ENCODE measurements around the gene APOL6. TPM values are rescaled to one million over a fixed set of nuclear protein-coding genes. Genes with fewer than 3 reads are reported as not detected.
A peak's percentile ranks its signal among the peaks of the same experiment; 100 is the strongest.

Gene APOL6
- total and polyA plus RNA-seq, 2 of the 4 experiments (the other 2 are of a cell fraction): 1.2 to 7.2 TPM

GRCh38 chr22:35685731-35686130 is 37.5 kb downstream of the APOL6 start:
- WGBS, 2 experiments (ENCODE audit: extremely low coverage in 2 of 2, insufficient read length in 1 of 2): no CpG with 5 or more reads among the region's 11 CpGs
- no TSS peak for BruUV-seq (replicated peaks)

More at GRCh38 chr22:35685731-35686130, 37.5 kb downstream of the APOL6 start:
- peak; percentile 50 for DNase-seq
- H2BK120ac ChIP-seq (ENCODE audit: low read depth, low read length): no peak overlapping the region
- H3K4me3 ChIP-seq (ENCODE audit: insufficient read depth, low read depth, low read length): no peak overlapping the region
- no peak overlapping the region for H3K4me2 ChIP-seq (ENCODE audit: low read depth, low read length)
- no peak overlapping the region for H3K14ac ChIP-seq (replicated peaks; ENCODE audit: low read depth, low read length)
- H3K23ac ChIP-seq (ENCODE audit: low read depth, low read length): no peak overlapping the region
- peaks cover 3% of the 10 kb centered on the region; the same call in 1 of the 2 replicates for H3K9me3 ChIP-seq (ENCODE audit: control insufficient read depth, insufficient read depth, low read length)
- H2AK5ac ChIP-seq (ENCODE audit: low read depth, low read length): no peak overlapping the region
- no peak overlapping the region for H2BK20ac ChIP-seq (ENCODE audit: low read depth, low read length)
- H3K36me3 ChIP-seq (ENCODE audit: control insufficient read depth, insufficient read depth, low read length): no peaks in the 10 kb centered on the region
- ATAC-seq (ENCODE audit: low read depth): no peak
- peak overlapping the region; percentile 9 for H2AFZ ChIP-seq (replicated peaks; ENCODE audit: low read length, poor library complexity)
- POLR2A ChIA-PET (ENCODE audit: unreplicated experiment): no interaction called here
- no peaks in the 10 kb centered on the region for H3K79me1 ChIP-seq (ENCODE audit: low read depth in 1 of 2, low read length in 2 of 2)
- no peak overlapping the region for H4K91ac ChIP-seq (ENCODE audit: insufficient read depth, low read depth, low read length)
- dilution Hi-C loops (cut with HindIII; ENCODE audit: low sequenced_read_pairs, unreplicated experiment) (no loop called here), in situ Hi-C loops (cut with MboI; ENCODE audit: low sequenced_read_pairs) (no loop called here), intact Hi-C loops (cut with micrococcal nuclease) (loop anchor here (2.0 kb wide), 1 partner anchor 51 kb away; no protein-coding TSS in a partner anchor)
- H2BK5ac ChIP-seq (ENCODE audit: low read depth, low read length, poor library complexity, severe bottlenecking): no peak overlapping the region
- no peak overlapping the region for H3K9ac ChIP-seq (ENCODE audit: low read depth, low read length)
- H2BK15ac ChIP-seq (ENCODE audit: low read depth, low read length): no peak overlapping the region
- H3K27me3 ChIP-seq (ENCODE audit: control insufficient read depth, insufficient read depth, low read length): no peaks in the 10 kb centered on the region
- H3K56ac ChIP-seq (ENCODE audit: extremely low read depth, insufficient read depth, low read length): no peak overlapping the region
- no peak overlapping the region for H3K18ac ChIP-seq (ENCODE audit: low read depth, low read length)
- no peaks in the 10 kb centered on the region; the same call in 1 of the 2 replicates for H3K9me1 ChIP-seq (ENCODE audit: insufficient read depth, low read length)
- H3K4me1 ChIP-seq (ENCODE audit: control insufficient read depth, insufficient read depth, low read length): no peaks in the 10 kb centered on the region; the same call in 1 of the 2 replicates
- H4K5ac ChIP-seq (ENCODE audit: low read depth, low read length): no peak overlapping the region
- no peak overlapping the region for H4K8ac ChIP-seq (ENCODE audit: low read depth in 2 of 2, low read length in 2 of 2)
- no peaks in the 10 kb centered on the region for H4K20me1 ChIP-seq (ENCODE audit: insufficient read depth, low read length)
- no peak overlapping the region for H2AK9ac ChIP-seq (replicated peaks; ENCODE audit: low read depth, low read length, poor library complexity)
- H3K27ac ChIP-seq (ENCODE audit: insufficient read depth, low read length): no peak overlapping the region
- CTCF ChIA-PET: interaction anchor here (0.5 kb wide), 1 partner anchor 51 kb away, joined by 4 read pairs; no protein-coding TSS in a partner anchor
- H3K4ac ChIP-seq (ENCODE audit: low read depth, low read length): no peak overlapping the region
- no peak for TF ChIP-seq BHLHE40 (IDR thresholded peaks at IDR 0.05; ENCODE audit: low read depth, low read length)
- TF ChIP-seq POLR2A (IDR thresholded peaks at IDR 0.05; ENCODE audit: low read depth, low read length): no peak
- no peak for TF ChIP-seq MXI1 (IDR thresholded peaks at IDR 0.05; ENCODE audit: borderline replicate concordance, low read depth, low read length)
- no peak for TF ChIP-seq RCOR1 (IDR thresholded peaks at IDR 0.05; ENCODE audit: insufficient replicate concordance, low read length)
- no peak for TF ChIP-seq USF2 (IDR thresholded peaks at IDR 0.05; ENCODE audit: low read depth, low read length)
- no peak for TF ChIP-seq RAD21 (IDR thresholded peaks at IDR 0.05; ENCODE audit: low read length)
- no peak for TF ChIP-seq ELK1 (IDR thresholded peaks at IDR 0.05; ENCODE audit: borderline replicate concordance, low read depth, low read length)
- no peak for TF ChIP-seq CHD1 (IDR thresholded peaks at IDR 0.05; ENCODE audit: low read depth, low read length)
- no peak for TF ChIP-seq CEBPB (IDR thresholded peaks at IDR 0.05; ENCODE audit: low read depth, low read length)
